Measurements from ENCODE around the gene RBM20.
"Not testable (repeated sequence)": the region's sequence is repeated elsewhere in the genome, so short reads cannot be mapped to it uniquely, and the experiment has no call there.

Gene RBM20

DNA sequence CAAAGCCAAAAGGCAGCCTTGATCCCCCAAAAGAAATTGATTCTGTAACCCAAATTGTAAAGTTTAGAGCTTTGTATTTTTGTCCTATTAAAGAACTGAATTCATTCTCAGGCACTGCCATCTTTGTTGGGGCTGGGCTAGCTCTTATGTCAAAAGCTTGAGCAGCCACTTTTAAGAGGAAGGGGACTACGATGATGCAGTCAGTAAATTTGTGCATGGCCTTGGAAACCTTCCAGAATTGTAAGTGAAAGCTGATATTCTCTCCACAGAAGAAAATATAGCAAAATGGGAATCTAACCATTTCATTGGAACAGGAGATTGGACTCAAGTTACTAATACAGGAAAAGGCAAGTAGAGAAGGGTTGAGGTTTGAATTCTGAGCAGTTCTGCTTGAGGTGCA is 50.1 kb downstream of the RBM20 start:
- peaks cover 2% of the 10 kb centered on the region for H3K36me3 Mint-ChIP-seq (ENCODE audit: low read depth)
- ATAC-seq, result no peak
- no peak overlapping the region for H3K27ac Mint-ChIP-seq
- no peak overlapping the region for H3K4me3 Mint-ChIP-seq
- no peak for DNase-seq
- peaks cover 5% of the 10 kb centered on the region for H3K27me3 Mint-ChIP-seq
- peaks cover 17% of the 10 kb centered on the region for H3K9me3 Mint-ChIP-seq
- no peaks in the 10 kb centered on the region for H3K4me1 Mint-ChIP-seq

DNA sequence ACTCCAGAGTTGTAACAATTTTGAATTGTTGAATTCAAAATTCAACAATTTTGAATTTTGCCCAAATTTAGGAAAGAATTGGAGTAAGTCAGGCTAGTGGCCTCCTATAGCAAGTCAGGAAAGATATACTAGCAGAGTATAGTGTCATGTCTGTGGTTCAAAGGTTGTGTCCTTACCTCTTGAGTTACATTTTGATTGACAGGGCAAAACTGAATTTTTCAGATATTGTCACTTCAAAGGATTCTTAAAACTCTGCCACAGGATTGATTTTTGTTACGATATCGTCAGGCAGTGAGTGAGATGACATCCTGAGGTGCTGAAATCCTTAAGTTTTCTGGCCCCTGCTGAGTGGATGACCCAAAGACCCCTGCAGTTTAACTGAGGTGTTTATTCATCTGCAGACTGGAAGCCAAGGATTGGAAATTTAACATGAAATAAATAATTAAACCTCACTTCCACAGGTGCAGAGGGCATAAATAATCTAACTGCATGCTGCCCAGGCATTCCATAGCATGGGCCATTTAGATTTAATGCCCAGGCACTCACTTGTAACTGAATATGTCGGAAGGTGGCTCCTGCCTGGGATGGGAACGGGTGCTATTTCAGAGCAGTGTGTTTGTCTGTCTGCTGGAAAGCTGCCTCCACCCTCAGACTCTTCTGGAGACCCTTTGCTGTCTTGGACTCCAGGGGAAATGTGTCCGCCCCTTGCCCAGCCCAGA is 50.8 kb downstream of the RBM20 start:
- no peak for ATAC-seq
- Mint-ChIP-seq H3K27ac (no peak overlapping the region), H3K4me1 (no peaks in the 10 kb centered on the region), H3K9me3 (peaks cover 17% of the 10 kb centered on the region), H3K4me3 (no peak overlapping the region), H3K27me3 (peaks cover 4% of the 10 kb centered on the region), H3K36me3 (ENCODE audit: low read depth) (peaks cover 2% of the 10 kb centered on the region)
- DNase-seq, result no peak

- H3K9me3 Mint-ChIP-seq, result peaks cover 17% of the 10 kb centered on the region
- H3K4me3 Mint-ChIP-seq, result no peak overlapping the region
- ATAC-seq (no peak), DNase-seq (no peak)
- H3K36me3 Mint-ChIP-seq (ENCODE audit: low read depth), result peaks cover 2% of the 10 kb centered on the region
- H3K4me1 Mint-ChIP-seq, result no peaks in the 10 kb centered on the region
- H3K27me3 Mint-ChIP-seq, result peaks cover 2% of the 10 kb centered on the region
- no peak overlapping the region for H3K27ac Mint-ChIP-seq
Measured at GRCh38 chr10:110695539-110695886, 51.4 kb downstream of the RBM20 start.

- Mint-ChIP-seq H3K4me1 (peaks cover 5% of the 10 kb centered on the region), H3K4me3 (no peak overlapping the region), H3K9me3 (peaks cover 17% of the 10 kb centered on the region), H3K27ac (no peak overlapping the region), H3K36me3 (ENCODE audit: low read depth) (peaks cover 2% of the 10 kb centered on the region), H3K27me3 (peaks cover 2% of the 10 kb centered on the region)
- ATAC-seq (no peak), DNase-seq (no peak)
Measured at GRCh38 chr10:110696436-110696835, 52.3 kb downstream of the RBM20 start.

- H3K4me3 Mint-ChIP-seq, result no peak overlapping the region
- no peaks in the 10 kb centered on the region for H3K27me3 Mint-ChIP-seq
- peaks cover under 1% of the 10 kb centered on the region for H3K36me3 Mint-ChIP-seq (ENCODE audit: low read depth)
- no peak overlapping the region for H3K27ac Mint-ChIP-seq
- peaks cover 5% of the 10 kb centered on the region for H3K4me1 Mint-ChIP-seq
- ATAC-seq, result no peak
- H3K9me3 Mint-ChIP-seq, result peaks cover 1% of the 10 kb centered on the region
- DNase-seq, result no peak
Measured at GRCh38 chr10:110698340-110698739, 54.2 kb downstream of the RBM20 start.

DNA sequence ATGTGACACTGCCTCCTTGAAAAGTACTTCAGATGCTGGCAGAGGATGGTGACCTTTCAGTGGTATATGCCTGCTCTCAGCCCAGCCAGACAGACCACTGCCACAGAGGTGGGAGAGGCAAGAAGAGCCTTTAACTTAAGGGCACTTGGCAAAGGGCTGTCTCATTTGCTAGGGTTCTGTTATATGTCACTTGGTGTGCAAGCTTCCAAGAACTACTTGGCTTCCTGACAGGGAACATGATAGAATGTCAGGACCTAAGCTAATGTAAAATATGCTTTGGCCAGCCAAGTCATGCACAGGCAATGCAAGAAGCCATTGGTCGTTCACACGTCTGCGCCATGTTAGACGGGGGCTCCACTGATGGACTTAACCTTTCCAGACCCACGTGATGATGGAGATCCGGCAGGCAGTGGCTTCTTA is 54.7 kb downstream of the RBM20 start:
- ATAC-seq, result peak; percentile 26
- H3K4me3 Mint-ChIP-seq, result no peak overlapping the region
- no peaks in the 10 kb centered on the region for H3K36me3 Mint-ChIP-seq (ENCODE audit: low read depth)
- no peak for DNase-seq
- no peaks in the 10 kb centered on the region for H3K9me3 Mint-ChIP-seq
- H3K27ac Mint-ChIP-seq, result no peak overlapping the region
- H3K27me3 Mint-ChIP-seq, result no peaks in the 10 kb centered on the region
- H3K4me1 Mint-ChIP-seq, result peaks cover 5% of the 10 kb centered on the region

GRCh38 chr10:110699859-110700468 is 55.8 kb downstream of the RBM20 start:
- ATAC-seq (no peak), DNase-seq (no peak)
- H3K4me3 Mint-ChIP-seq, result no peak overlapping the region
- H3K4me1 Mint-ChIP-seq, result peaks cover 5% of the 10 kb centered on the region
- no peaks in the 10 kb centered on the region for H3K9me3 Mint-ChIP-seq
- H3K27me3 Mint-ChIP-seq, result no peaks in the 10 kb centered on the region
- H3K27ac Mint-ChIP-seq, result no peak overlapping the region
- H3K36me3 Mint-ChIP-seq (ENCODE audit: low read depth), result no peaks in the 10 kb centered on the region

- Mint-ChIP-seq H3K27ac (no peak overlapping the region), H3K4me1 (peaks cover 5% of the 10 kb centered on the region), H3K27me3 (no peaks in the 10 kb centered on the region), H3K4me3 (no peak overlapping the region), H3K36me3 (ENCODE audit: low read depth) (no peaks in the 10 kb centered on the region), H3K9me3 (no peaks in the 10 kb centered on the region)
- ATAC-seq (no peak), DNase-seq (no peak)
Measured at GRCh38 chr10:110700947-110701616, 56.9 kb downstream of the RBM20 start.

DNA sequence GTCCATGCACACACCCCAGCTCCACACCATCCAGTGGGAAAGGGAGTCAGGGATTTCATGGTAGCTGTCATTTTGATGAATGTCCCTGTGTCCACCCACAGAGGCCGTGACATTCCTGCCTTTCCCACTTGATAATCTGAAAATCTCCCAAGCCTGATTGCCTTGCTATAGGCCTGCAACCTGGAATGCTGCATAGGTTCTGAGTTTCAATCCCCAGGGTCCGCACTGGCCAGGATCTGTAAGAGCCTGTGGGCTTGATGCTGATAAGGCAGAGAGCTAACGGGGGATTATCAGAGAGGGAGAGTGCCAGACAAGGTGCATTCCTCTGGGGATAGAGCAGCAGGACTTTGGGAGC is 57.5 kb downstream of the RBM20 start:
- Mint-ChIP-seq H3K9me3 (no peaks in the 10 kb centered on the region), H3K36me3 (ENCODE audit: low read depth) (no peaks in the 10 kb centered on the region), H3K4me1 (peaks cover 5% of the 10 kb centered on the region), H3K27ac (no peak overlapping the region), H3K4me3 (no peak overlapping the region), H3K27me3 (no peaks in the 10 kb centered on the region)
- ATAC-seq (no peak), DNase-seq (no peak)

DNA sequence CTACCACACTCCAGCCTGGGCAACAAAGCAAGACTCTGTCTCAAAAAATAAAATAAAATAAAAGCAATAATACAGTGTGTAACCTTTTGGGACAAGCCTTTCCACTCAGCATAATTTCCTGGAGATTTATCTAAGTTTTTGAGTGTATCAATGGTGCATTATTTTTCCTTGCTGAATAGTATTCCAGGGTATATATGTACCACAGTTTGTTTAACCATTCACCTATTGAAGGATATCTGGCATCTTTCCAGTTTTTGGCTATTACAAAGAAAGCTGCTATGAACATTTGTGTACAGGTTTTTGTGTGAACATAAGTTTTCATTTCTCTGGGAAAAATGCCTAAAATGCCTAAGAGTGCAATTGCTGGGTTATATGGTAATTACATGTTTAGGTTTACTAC is 59.9 kb downstream of the RBM20 start:
- Mint-ChIP-seq H3K9me3 (no peaks in the 10 kb centered on the region), H3K4me3 (no peak overlapping the region), H3K36me3 (ENCODE audit: low read depth) (no peaks in the 10 kb centered on the region)

DNA sequence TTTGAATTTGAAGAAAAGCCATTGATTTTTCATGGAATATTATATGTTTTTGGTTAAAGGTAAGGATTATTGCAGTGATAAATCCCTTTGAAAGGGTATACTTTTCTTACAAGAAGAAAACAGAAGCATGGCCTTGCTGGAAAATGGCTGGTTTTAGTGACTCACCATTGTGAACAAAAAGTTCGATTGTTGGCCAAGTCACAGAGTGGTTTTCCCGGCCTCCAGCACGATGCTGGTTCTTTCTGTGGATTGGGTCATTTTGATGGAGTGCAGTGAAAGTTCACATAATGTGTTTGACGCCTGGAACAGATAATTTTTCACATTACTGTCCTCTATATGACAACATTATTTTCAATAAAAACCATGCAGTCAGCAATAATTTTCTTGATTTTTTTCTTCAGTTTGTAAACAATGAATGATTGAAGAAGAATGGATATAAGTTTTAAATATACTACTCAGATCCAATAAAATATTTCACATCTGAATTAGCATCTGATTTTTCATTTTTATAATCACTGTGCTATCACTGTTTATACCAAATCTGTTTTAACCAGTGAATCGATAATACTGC is 60.9 kb downstream of the RBM20 start:
- peaks cover 5% of the 10 kb centered on the region for H3K4me1 Mint-ChIP-seq
- ATAC-seq (no peak), DNase-seq (no peak)
- H3K4me3 Mint-ChIP-seq, result no peak overlapping the region
- H3K27ac Mint-ChIP-seq, result no peak overlapping the region
- H3K36me3 Mint-ChIP-seq (ENCODE audit: low read depth), result no peaks in the 10 kb centered on the region
- peaks cover 4% of the 10 kb centered on the region for H3K27me3 Mint-ChIP-seq
- no peaks in the 10 kb centered on the region for H3K9me3 Mint-ChIP-seq

More for the DNA sequence above, 59.9 kb downstream of the RBM20 start:
- Mint-ChIP-seq H3K27me3 (peaks cover 4% of the 10 kb centered on the region), H3K4me1 (peaks cover 5% of the 10 kb centered on the region), H3K27ac (no peak overlapping the region)
- DNase-seq (no peak), ATAC-seq (no peak)

DNA sequence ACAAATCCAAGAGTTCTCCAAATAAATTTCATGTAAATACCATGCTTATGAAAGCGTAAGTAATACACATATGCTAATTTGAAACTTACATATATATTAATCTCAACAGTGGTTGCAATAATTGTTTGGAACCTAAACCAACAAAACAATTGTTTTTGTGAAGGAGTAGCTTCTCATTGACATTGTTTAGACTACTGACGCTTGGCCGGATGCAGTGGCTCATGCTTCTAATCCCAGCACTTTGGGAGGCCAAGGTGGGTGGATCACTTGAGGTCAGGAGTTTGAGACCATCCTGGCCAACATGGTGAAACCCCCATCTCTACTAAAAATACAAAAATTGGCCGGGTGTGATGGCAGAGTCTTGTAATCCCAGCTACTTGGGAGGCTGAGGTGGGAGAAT is 61.5 kb downstream of the RBM20 start:
- not testable (repeated sequence) for DNase-seq; H3K4me3 Mint-ChIP-seq; ATAC-seq; H3K27me3 Mint-ChIP-seq; H3K9me3 Mint-ChIP-seq; H3K4me1 Mint-ChIP-seq; H3K27ac Mint-ChIP-seq; H3K36me3 Mint-ChIP-seq (ENCODE audit: low read depth)

DNA sequence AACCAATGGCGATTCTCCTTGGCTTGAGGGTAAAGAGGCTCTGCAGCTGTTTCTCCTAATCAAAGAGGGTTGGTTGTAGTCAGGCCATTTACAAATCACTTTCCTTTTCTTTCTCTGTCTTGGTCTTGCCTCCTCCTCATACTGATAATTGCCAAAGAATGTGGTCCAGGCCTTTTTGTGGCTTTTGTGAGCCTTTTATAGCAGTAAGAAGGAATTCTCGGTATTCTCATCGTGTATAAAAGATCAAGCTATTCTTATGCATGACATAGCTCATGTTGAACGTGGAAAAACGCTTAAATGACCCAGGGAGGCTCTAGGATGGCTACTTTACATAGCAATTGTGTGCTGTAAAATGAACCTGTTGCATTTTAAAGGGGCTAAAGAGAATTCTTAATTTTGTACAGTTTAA is 62.6 kb downstream of the RBM20 start:
- no peaks in the 10 kb centered on the region for H3K36me3 Mint-ChIP-seq (ENCODE audit: low read depth)
- no peak overlapping the region for H3K4me3 Mint-ChIP-seq
- H3K4me1 Mint-ChIP-seq, result no peaks in the 10 kb centered on the region
- peaks cover 4% of the 10 kb centered on the region for H3K27me3 Mint-ChIP-seq
- no peaks in the 10 kb centered on the region for H3K9me3 Mint-ChIP-seq
- no peak for ATAC-seq
- no peak for DNase-seq
- no peak overlapping the region for H3K27ac Mint-ChIP-seq

DNA sequence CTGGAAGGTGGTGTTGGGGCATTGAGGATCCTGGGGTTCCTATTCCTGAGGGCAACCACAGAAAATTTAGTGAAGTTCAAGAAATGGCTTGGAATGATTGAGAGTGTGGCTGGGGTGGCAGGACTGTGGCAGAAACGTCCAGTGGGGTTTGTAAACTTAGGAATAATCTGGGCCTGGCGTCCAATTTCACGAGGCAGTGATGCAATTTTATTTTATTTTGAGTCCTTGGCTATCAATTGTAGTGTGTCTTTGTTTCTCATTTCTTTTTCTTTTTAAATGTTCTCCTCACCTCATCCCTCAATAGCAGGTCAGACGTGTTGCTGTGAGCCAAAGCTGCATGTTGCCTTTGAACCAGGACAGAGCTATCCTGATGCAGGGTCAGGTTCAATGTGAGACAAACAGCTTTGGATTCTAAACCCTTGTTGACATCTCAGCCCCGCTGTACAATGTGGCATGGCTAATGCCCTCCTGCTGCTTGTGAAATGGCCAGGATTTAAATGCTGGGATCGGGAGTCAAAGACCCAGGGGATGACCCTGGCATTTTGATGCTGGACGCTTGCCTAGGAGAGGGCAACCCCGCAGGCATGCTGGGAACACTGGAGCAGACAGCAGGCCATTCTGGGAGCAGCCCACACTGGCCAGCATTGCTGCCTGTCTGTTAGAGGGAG is 64.8 kb downstream of the RBM20 start:
- H3K4me1 Mint-ChIP-seq, result no peaks in the 10 kb centered on the region
- no peak overlapping the region for H3K4me3 Mint-ChIP-seq
- no peaks in the 10 kb centered on the region for H3K36me3 Mint-ChIP-seq (ENCODE audit: low read depth)
- peaks cover 5% of the 10 kb centered on the region for H3K27me3 Mint-ChIP-seq
- no peak overlapping the region for H3K27ac Mint-ChIP-seq
- H3K9me3 Mint-ChIP-seq, result no peaks in the 10 kb centered on the region
- ATAC-seq (no peak), DNase-seq (no peak)

- H3K27me3 Mint-ChIP-seq, result peaks cover 5% of the 10 kb centered on the region
- no peak overlapping the region for H3K4me3 Mint-ChIP-seq
- no peak for DNase-seq
- no peaks in the 10 kb centered on the region for H3K4me1 Mint-ChIP-seq
- H3K9me3 Mint-ChIP-seq, result no peaks in the 10 kb centered on the region
- no peak for ATAC-seq
- H3K27ac Mint-ChIP-seq, result no peak overlapping the region
- H3K36me3 Mint-ChIP-seq (ENCODE audit: low read depth), result no peaks in the 10 kb centered on the region
Measured at GRCh38 chr10:110709444-110709828, 65.3 kb downstream of the RBM20 start.
